ENCODE data around the gene DNM2. TPM values are rescaled to one million over a fixed set of nuclear protein-coding genes. Genes with fewer than 3 reads are reported as not detected.

DNM2 gene
- total RNA-seq, 1 donor = 102 TPM

DNA sequence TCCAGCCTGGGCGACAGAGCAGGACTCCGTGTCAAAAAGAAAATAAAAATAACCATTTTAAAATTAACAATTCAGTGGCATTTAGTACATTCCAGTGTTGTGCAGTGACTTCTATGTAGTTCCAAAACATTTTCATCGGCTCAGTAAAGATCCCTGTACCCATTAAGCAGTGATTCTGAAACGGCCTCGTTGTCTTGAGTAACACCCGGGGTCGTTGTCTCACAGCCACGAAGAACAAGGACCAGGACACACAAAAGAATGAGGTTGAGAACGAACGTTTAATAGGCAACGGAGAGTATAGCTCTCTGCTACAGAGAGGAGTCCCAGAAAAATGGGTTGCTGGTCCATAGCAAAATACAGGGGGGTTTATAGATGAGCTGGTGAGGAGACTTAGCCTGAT is 120.5 kb downstream of the DNM2 start:
- Histone ChIP-seq H3K4me2 (ENCODE audit: insufficient read depth, low read length) (no peak overlapping the region), H3K9me3 (ENCODE audit: low read depth, low read length) (no peaks in the 10 kb centered on the region), H4K20me1 (ENCODE audit: insufficient read depth, low read length) (no peaks in the 10 kb centered on the region), H3K4me3 (ENCODE audit: insufficient read depth, low read length) (no peak overlapping the region), H3K27ac (ENCODE audit: low read depth, low read length) (no peak overlapping the region), H3K79me2 (ENCODE audit: insufficient read depth, low read length) (no peaks in the 10 kb centered on the region), H2AFZ (ENCODE audit: low read length) (no peak overlapping the region), H3K36me3 (ENCODE audit: insufficient read depth, low read length) (peaks cover 4% of the 10 kb centered on the region), H3K4me1 (ENCODE audit: insufficient read depth, low read length) (peaks cover 13% of the 10 kb centered on the region), H3K27me3 (ENCODE audit: insufficient read depth, low read length) (no peaks in the 10 kb centered on the region)
- DNase-seq (ENCODE audit: insufficient read length, low spot score, missing footprints) = peak; percentile 29
- TF ChIP-seq, protein P1, sequence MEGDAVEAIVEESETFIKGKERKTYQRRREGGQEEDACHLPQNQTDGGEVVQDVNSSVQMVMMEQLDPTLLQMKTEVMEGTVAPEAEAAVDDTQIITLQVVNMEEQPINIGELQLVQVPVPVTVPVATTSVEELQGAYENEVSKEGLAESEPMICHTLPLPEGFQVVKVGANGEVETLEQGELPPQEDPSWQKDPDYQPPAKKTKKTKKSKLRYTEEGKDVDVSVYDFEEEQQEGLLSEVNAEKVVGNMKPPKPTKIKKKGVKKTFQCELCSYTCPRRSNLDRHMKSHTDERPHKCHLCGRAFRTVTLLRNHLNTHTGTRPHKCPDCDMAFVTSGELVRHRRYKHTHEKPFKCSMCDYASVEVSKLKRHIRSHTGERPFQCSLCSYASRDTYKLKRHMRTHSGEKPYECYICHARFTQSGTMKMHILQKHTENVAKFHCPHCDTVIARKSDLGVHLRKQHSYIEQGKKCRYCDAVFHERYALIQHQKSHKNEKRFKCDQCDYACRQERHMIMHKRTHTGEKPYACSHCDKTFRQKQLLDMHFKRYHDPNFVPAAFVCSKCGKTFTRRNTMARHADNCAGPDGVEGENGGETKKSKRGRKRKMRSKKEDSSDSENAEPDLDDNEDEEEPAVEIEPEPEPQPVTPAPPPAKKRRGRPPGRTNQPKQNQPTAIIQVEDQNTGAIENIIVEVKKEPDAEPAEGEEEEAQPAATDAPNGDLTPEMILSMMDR (IDR thresholded peaks at IDR 0.05; ENCODE audit: extremely low read depth, low read depth, low read length) = no peak

DNA sequence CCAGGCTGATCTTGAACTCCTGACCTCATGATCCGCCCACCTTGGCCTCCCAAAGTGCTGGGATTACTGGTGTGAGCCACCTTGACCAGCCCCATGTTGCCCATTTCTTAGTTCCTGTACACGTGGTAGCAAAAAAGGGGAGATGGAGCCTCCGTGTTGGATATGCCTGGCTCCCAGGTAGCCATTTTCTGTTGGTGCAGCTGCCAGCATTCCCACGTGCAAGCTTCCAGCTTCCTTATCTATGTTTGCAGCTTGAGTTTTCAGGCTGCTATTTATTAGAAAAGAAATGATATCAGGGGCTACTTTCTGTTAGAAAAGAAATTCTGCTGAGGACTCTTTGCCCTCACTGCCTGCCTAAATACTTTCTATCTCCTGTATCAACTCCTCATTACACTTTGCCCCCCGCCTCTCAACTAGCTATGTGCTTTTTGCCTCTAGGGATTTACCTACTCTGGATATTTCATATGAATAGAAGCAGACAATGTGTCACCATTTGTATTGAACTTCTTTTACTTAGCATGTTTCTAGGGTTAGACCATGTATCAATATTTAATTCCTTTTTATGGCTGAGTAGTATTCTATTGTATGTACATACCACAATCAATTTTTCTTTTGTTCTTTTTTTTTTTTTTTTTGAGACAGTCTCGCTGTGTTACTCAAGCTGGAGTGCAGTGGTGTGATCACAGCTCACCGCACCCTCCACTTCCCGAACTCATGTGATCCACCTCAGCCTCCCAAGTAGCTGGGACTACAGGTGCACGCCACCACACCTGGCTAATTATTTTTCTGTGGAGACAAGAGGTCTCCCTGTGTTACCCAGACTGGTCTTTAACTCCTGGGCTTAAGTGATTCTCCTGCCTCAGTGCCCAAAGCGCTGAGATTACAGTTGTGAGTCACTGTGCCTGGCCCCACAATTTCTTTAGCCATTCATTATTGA is 121.5 kb downstream of the DNM2 start:
- peaks cover 13% of the 10 kb centered on the region for H3K4me1 ChIP-seq (ENCODE audit: insufficient read depth, low read length)
- TF ChIP-seq, protein P1 (IDR thresholded peaks at IDR 0.05; ENCODE audit: extremely low read depth, low read depth, low read length) = no peak
- H3K36me3 ChIP-seq (ENCODE audit: insufficient read depth, low read length) = no peaks in the 10 kb centered on the region
- H3K9me3 ChIP-seq (ENCODE audit: low read depth, low read length) = no peaks in the 10 kb centered on the region
- no peak overlapping the region for H3K4me2 ChIP-seq (ENCODE audit: insufficient read depth, low read length)
- no peaks in the 10 kb centered on the region for H4K20me1 ChIP-seq (ENCODE audit: insufficient read depth, low read length)
- H3K79me2 ChIP-seq (ENCODE audit: insufficient read depth, low read length) = no peaks in the 10 kb centered on the region
- no peak overlapping the region for H3K27ac ChIP-seq (ENCODE audit: low read depth, low read length)
- H2AFZ ChIP-seq (ENCODE audit: low read length) = no peak overlapping the region
- no peak overlapping the region for H3K4me3 ChIP-seq (ENCODE audit: insufficient read depth, low read length)
- DNase-seq (ENCODE audit: insufficient read length, low spot score, missing footprints) = peak; percentile 53
- H3K27me3 ChIP-seq (ENCODE audit: insufficient read depth, low read length) = no peaks in the 10 kb centered on the region

DNA sequence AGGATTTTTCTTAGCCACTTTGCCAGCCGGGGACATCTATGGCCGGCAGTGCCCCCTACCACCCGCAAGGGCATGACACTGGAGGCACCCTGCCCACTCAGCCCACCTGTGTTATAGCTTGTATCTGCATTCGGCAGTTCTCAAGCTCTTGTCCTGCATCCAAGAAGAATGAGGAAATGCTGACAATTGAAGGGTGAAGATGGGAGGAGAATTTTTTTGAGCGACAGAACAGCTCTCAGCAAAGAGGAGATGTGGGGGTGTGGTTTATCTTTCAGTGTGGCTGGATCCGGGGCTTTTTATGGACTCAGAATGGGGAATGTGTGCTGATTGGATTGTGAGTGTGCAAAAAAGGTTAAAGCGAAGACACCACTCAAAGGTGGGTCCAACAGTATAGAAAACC is 124.9 kb downstream of the DNM2 start:
- TF ChIP-seq, protein P1 (IDR thresholded peaks at IDR 0.05; ENCODE audit: extremely low read depth, low read depth, low read length) = no peak
- H3K4me3 ChIP-seq (ENCODE audit: insufficient read depth, low read length) = no peak overlapping the region
- no peaks in the 10 kb centered on the region for H4K20me1 ChIP-seq (ENCODE audit: insufficient read depth, low read length)
- H3K27me3 ChIP-seq (ENCODE audit: insufficient read depth, low read length) = no peaks in the 10 kb centered on the region
- H3K9me3 ChIP-seq (ENCODE audit: low read depth, low read length) = peaks cover 5% of the 10 kb centered on the region
- H3K4me1 ChIP-seq (ENCODE audit: insufficient read depth, low read length) = no peaks in the 10 kb centered on the region
- H3K27ac ChIP-seq (ENCODE audit: low read depth, low read length) = no peak overlapping the region
- H2AFZ ChIP-seq (ENCODE audit: low read length) = no peak overlapping the region
- no peak overlapping the region for H3K4me2 ChIP-seq (ENCODE audit: insufficient read depth, low read length)
- no peaks in the 10 kb centered on the region for H3K36me3 ChIP-seq (ENCODE audit: insufficient read depth, low read length)
- no peaks in the 10 kb centered on the region for H3K79me2 ChIP-seq (ENCODE audit: insufficient read depth, low read length)
- no peak for DNase-seq (ENCODE audit: insufficient read length, low spot score, missing footprints)

DNA sequence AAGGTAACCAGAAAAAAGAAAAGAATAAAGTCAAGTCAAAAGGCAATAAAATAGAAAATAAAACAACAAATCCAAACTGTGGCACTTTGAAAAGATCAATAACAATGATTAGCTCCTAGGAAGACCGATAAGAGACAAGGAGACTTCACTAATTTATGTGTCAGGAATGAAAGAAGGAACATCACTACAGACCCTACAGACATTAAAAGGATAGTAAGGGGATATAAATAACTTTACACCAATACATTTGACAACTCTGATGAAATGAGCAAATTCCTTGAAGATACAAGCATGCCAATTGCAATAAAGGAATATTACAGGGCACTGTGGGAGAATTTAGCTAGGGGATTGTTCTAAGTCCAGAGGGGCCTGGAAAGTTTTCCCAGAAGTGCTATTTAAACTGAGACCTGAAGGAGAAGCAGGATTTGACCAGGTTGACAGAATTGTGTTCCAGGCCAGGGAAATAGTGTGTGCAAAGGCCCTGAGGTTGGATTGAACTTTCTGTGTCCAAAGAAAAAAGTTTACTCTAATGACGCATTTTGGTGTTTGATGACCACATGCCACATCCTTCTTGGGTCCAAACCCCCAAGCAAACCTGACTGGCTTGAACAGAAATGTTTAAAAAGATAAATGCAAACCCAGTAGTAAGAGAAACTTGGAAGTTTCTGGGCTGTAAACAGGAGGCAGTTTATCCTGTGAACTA is 128.8 kb downstream of the DNM2 start:
- no peaks in the 10 kb centered on the region for H3K79me2 ChIP-seq (ENCODE audit: insufficient read depth, low read length)
- DNase-seq (ENCODE audit: insufficient read length, low spot score, missing footprints) = no peak
- H3K27ac ChIP-seq (ENCODE audit: low read depth, low read length) = no peak overlapping the region
- TF ChIP-seq, protein P1 (IDR thresholded peaks at IDR 0.05; ENCODE audit: extremely low read depth, low read depth, low read length) = no peak
- no peaks in the 10 kb centered on the region for H3K36me3 ChIP-seq (ENCODE audit: insufficient read depth, low read length)
- H3K4me2 ChIP-seq (ENCODE audit: insufficient read depth, low read length) = no peak overlapping the region
- no peaks in the 10 kb centered on the region for H4K20me1 ChIP-seq (ENCODE audit: insufficient read depth, low read length)
- no peaks in the 10 kb centered on the region for H3K4me1 ChIP-seq (ENCODE audit: insufficient read depth, low read length)
- peaks cover 5% of the 10 kb centered on the region for H3K9me3 ChIP-seq (ENCODE audit: low read depth, low read length)
- H2AFZ ChIP-seq (ENCODE audit: low read length) = no peak overlapping the region
- H3K27me3 ChIP-seq (ENCODE audit: insufficient read depth, low read length) = peaks cover 4% of the 10 kb centered on the region
- H3K4me3 ChIP-seq (ENCODE audit: insufficient read depth, low read length) = no peak overlapping the region

All from osteoblast (primary cell).